Measurements from ENCODE around the gene NEURL1.

- no peak for TF ChIP-seq CTCF (IDR thresholded peaks at IDR 0.05; ENCODE audit: insufficient read depth, low read length, poor library complexity, severe bottlenecking)
- no peak for TF ChIP-seq EZH2phosphoT487 (conservative IDR thresholded peaks at IDR 0.05; ENCODE audit: low read length)
Measured at GRCh38 chr10:103568505-103568904, 75.0 kb downstream of the NEURL1 start.
